ENCODE results near the gene QRICH1.

The QRICH1 gene

DNA sequence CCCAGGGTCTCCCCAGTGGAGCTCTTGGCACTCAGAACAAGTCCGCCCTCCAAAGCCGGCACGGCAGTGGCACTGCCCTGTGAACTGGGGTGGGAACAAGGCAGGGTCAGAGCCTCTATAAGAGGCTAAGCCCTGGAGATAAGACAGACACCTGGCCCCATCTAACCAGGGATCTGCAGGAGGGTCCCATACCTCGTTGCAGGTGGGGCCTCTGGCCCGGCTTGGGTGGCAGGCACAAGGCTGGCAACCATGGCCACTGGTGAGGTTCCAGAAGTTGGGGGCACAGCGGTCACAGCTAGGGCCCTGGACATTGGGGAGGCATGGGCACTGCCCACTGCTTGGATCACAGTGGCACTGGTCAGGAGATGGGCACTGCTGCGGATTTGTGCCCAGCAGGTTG, 30.3 kb upstream of the QRICH1 start:
- peaks cover 11% of the 10 kb centered on the region for H3K36me3 Mint-ChIP-seq (ENCODE audit: insufficient read depth)
- no peaks in the 10 kb centered on the region for H3K27me3 Mint-ChIP-seq
- DNase-seq (ENCODE audit: low spot score in 2 of 2), result no peak
- peaks cover 16% of the 10 kb centered on the region for H3K4me1 Mint-ChIP-seq
- H3K9me3 Mint-ChIP-seq, result no peaks in the 10 kb centered on the region
- H3K27ac Mint-ChIP-seq (ENCODE audit: low read depth), result no peak overlapping the region
- no peak for ATAC-seq (replicated peaks; ENCODE audit: extremely low read depth, poor library complexity, severe bottlenecking)
- no peak overlapping the region for H3K4me3 Mint-ChIP-seq

DNA sequence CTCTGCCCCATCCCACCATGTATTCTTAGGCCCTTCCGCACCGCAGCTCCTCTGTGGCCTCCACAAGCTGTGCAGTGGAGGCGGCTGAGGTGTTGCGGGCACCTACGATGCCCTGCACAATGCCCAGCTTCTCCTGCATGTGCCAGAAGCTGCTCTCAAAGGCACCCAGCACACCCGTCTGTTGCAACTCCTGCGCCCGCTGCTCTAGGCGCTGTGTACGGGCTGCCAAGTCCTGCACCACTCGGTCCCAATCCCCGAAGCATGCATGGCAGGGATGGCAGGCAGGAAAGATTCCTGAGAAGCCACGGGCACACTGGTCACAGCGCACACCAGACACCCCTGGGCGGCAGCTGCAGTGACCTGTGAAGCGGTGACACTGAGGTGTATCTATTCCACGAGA, 29.8 kb upstream of the QRICH1 start:
- Mint-ChIP-seq H3K9me3 (no peaks in the 10 kb centered on the region), H3K4me3 (no peak overlapping the region), H3K36me3 (ENCODE audit: insufficient read depth) (peaks cover 14% of the 10 kb centered on the region), H3K27me3 (no peaks in the 10 kb centered on the region), H3K4me1 (peaks cover 20% of the 10 kb centered on the region), H3K27ac (ENCODE audit: low read depth) (no peak overlapping the region)
- DNase-seq (ENCODE audit: low spot score in 2 of 2), result no peak
- ATAC-seq (replicated peaks; ENCODE audit: extremely low read depth, poor library complexity, severe bottlenecking), result no peak

DNA sequence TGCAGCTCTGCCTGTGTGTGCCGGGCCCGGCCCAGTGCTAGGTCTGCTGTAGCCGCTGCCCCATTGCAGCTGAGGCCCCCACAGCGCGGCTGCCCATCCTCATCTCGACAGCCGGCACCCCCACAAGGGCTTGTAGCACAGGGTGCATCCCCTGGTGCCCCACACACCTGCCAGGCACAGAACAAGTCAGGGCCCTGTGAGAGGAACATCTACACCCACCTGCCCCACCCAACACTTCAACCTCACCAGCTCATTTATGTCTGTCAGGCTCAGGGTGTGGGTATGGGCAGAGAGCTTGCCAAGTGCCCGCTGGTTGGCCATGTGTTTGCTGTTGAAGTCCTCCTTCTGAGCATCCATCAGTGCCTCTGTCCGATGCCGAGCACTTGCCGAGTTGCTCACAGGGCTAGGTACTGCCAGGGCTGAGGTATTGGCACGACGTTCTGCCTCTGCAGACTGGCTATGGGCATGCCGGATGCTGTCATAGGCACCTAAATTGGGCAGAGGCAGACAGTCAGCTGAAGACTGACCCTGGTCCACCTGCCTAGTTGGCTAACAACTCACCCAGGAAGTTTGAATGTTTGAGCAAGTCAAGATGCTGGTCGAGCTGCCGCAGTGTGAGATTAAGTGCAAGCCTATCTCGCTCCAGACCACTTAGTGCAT, 29.1 kb upstream of the QRICH1 start:
- H3K36me3 Mint-ChIP-seq (ENCODE audit: insufficient read depth), result peaks cover 19% of the 10 kb centered on the region
- H3K27me3 Mint-ChIP-seq, result no peaks in the 10 kb centered on the region
- ATAC-seq (replicated peaks; ENCODE audit: extremely low read depth, poor library complexity, severe bottlenecking) (no peak), DNase-seq (ENCODE audit: low spot score in 2 of 2) (no peak)
- H3K4me1 Mint-ChIP-seq, result peaks cover 20% of the 10 kb centered on the region
- no peak overlapping the region for H3K27ac Mint-ChIP-seq (ENCODE audit: low read depth)
- no peak overlapping the region for H3K4me3 Mint-ChIP-seq
- H3K9me3 Mint-ChIP-seq, result no peaks in the 10 kb centered on the region

DNA sequence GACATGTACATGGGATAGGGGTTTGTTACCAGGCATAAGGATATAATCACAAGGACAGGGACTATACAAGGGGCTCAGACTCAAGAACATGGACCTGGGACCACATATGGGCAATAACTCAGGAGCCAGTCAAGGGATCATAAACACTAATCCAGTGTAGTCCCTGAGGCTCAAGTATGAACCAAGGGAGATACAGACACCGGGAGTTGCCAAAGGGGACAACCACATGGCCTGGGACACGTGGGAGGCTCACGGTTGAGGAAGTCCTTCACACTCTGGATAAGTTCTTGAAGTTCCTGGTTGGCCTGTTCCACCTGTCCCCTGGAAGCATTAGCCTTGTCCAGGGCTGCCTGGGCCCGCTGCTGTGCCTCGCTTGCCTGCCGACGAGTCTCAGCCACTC, 28.6 kb upstream of the QRICH1 start:
- H3K9me3 Mint-ChIP-seq, result no peaks in the 10 kb centered on the region
- DNase-seq (ENCODE audit: low spot score in 2 of 2), result no peak
- no peak overlapping the region for H3K4me3 Mint-ChIP-seq
- no peak for ATAC-seq (replicated peaks; ENCODE audit: extremely low read depth, poor library complexity, severe bottlenecking)
- H3K27me3 Mint-ChIP-seq, result no peaks in the 10 kb centered on the region
- H3K4me1 Mint-ChIP-seq, result peaks cover 20% of the 10 kb centered on the region
- H3K36me3 Mint-ChIP-seq (ENCODE audit: insufficient read depth), result peaks cover 23% of the 10 kb centered on the region
- H3K27ac Mint-ChIP-seq (ENCODE audit: low read depth), result no peak overlapping the region

DNA sequence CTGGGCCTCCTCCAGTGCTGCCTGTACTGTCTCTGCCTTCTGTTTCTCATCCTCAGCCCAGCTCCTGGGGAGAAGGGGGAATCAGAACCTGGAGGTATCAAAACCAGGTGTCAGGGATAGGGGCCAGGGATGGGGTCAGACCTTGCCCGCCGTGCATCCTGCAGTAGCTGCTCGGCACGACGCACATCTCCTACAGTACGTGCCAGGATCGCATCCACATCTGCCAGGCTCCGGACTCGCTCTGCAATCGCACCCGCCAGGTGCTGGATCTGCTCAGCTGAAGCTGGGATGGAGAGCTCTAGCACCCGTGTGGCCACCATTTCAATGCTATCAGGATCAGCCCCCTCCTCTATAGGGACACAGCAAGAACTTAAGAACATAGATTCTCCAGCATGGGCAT, 28.2 kb upstream of the QRICH1 start:
- H3K4me3 Mint-ChIP-seq, result peak overlapping the region; percentile 81
- ATAC-seq (replicated peaks; ENCODE audit: extremely low read depth, poor library complexity, severe bottlenecking), result no peak
- peaks cover 24% of the 10 kb centered on the region for H3K36me3 Mint-ChIP-seq (ENCODE audit: insufficient read depth)

DNA sequence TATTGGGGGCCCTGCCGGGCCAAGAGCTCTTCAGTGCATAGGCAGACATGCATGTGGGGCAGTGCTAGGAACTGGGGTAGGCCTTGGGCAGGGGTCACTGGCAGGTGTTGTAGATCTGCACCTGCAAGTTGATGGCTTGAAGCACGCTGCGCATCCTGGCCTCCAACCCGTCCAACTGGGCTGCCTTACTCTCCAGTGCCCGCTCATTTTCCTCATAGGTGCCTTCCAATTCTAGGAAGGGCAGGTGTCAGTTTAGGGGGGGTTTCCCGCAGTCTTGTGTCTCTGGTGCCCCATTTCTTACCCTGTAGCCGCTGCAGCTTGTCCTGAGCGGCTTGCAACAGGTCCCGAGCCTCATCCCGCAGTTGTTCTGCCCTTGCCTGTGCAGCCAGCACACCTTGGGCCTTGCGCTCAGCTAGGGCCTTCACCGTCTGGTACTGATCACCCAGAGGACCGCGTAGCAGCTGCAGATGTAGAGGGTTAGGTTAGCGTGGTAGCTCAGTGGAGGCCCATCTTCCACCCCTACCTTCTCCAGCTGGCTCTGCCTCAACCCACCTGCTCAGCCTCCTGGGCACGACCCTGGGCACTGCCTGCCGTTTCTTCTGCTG, 27.4 kb upstream of the QRICH1 start:
- ATAC-seq (replicated peaks; ENCODE audit: extremely low read depth, poor library complexity, severe bottlenecking), result no peak
- peaks cover 24% of the 10 kb centered on the region for H3K36me3 Mint-ChIP-seq (ENCODE audit: insufficient read depth)

More for the DNA sequence above, 28.2 kb upstream of the QRICH1 start:
- H3K27ac Mint-ChIP-seq (ENCODE audit: low read depth), result peak overlapping the region; percentile 89
- no peaks in the 10 kb centered on the region for H3K27me3 Mint-ChIP-seq
- H3K4me1 Mint-ChIP-seq, result peaks cover 20% of the 10 kb centered on the region
- no peaks in the 10 kb centered on the region for H3K9me3 Mint-ChIP-seq
- DNase-seq (ENCODE audit: low spot score in 2 of 2), result no peak

DNA sequence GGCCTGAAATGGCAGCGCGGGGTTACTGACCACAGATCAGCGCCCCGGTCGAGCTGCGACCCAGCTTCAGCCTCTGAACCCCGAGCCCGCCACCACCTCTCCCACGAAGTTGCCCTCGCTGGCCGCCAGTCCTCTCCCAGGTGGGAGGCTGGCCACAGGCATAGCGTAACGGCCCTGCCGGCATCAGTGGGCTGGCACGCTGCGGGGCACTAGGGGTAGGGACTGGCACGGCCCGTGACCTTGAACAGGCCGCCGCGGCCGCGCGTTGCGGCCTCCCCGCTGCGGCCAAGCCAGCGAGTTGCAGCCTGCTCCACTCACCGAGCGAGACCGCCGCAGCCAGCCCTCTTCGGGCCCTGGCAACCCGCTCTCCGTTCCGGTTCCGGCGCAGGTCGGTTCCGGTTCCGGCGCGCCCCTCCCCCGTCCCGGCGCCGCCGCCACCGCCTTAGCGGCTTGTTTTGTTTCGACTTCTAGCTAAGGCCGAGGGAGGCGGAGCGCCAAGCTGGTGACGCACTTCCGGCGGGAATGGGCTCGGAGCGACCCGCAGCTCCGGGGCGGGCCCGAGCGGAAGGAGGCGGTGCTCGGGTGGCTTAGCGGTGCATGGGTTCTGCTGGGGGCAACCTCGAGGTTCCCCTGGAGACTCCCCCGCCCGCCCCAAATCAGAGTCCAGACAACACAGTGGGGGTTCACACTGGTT, 26.7 kb upstream of the QRICH1 start, which contains the start of gene USP19:
Gene USP19 (minus strand): TSS at position 386 of the 694 bp plus-strand sequence. CDS start 1,678 bp downstream, outside the sequence.
- peaks cover 20% of the 10 kb centered on the region for H3K4me1 Mint-ChIP-seq
- DNase-seq (ENCODE audit: low spot score in 2 of 2) (peak; percentile 89 to 91), ATAC-seq (replicated peaks; ENCODE audit: extremely low read depth, poor library complexity, severe bottlenecking) (peak; percentile 89)
- H3K36me3 Mint-ChIP-seq (ENCODE audit: insufficient read depth), result peaks cover 24% of the 10 kb centered on the region
- no peaks in the 10 kb centered on the region for H3K27me3 Mint-ChIP-seq
- H3K9me3 Mint-ChIP-seq, result no peaks in the 10 kb centered on the region
- peak within 1 kb of the TSS; percentile 81 for H3K4me3 Mint-ChIP-seq
- peak within 1 kb of the TSS; percentile 89 for H3K27ac Mint-ChIP-seq (ENCODE audit: low read depth)

More for the DNA sequence above, 27.4 kb upstream of the QRICH1 start:
- Mint-ChIP-seq H3K9me3 (no peaks in the 10 kb centered on the region), H3K4me1 (peaks cover 20% of the 10 kb centered on the region), H3K27me3 (no peaks in the 10 kb centered on the region), H3K27ac (ENCODE audit: low read depth) (peak overlapping the region; percentile 89), H3K4me3 (peak overlapping the region; percentile 81)
- DNase-seq (ENCODE audit: low spot score in 2 of 2), result no peak

DNA sequence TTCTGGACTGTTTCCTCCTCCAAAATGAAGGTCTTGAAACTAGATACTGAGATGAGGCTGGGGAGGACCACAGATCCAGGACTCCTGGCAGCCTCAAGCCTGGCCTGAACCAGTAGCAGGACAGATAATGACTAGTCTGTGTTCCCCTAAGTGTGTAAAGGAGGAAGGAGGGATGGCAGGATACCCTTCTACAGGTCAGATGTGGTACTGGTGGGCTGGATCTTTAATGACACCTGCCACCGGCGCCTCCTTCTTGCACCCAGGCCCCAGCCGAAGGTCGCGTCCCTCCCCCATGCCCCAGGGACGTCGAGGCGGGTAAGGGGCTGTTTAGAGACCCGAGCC, 26.2 kb upstream of the QRICH1 start:
- Mint-ChIP-seq H3K4me1 (peaks cover 18% of the 10 kb centered on the region), H3K27ac (ENCODE audit: low read depth) (peak overlapping the region; percentile 89), H3K27me3 (no peaks in the 10 kb centered on the region), H3K9me3 (no peaks in the 10 kb centered on the region), H3K4me3 (peak overlapping the region; percentile 81), H3K36me3 (ENCODE audit: insufficient read depth) (peaks cover 24% of the 10 kb centered on the region)
- peak in 1 of 2 donors; percentile 12 for DNase-seq (ENCODE audit: low spot score in 2 of 2)
- ATAC-seq (replicated peaks; ENCODE audit: extremely low read depth, poor library complexity, severe bottlenecking), result peak; percentile 27

DNA sequence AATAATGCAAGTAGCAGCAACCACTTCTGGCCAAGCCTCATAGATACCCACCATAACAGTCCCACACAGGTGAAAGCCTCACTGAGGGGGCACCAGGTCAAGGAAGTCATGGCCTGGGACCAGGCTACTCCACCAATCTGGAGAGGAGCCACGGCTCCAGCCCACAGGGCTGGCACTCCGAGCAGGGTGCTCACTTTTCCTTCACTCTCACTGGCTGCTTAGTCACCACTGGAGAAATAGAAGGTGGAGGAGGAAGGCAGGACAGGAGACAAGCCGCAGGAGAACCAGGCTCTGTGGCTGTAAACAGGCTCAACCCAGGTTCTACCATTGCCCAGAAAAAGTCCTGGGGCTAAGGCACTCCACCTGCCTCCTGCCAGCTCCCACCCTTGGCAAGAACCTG, 25.6 kb upstream of the QRICH1 start:
- DNase-seq (ENCODE audit: low spot score in 2 of 2), result no peak
- peak overlapping the region; percentile 81 for H3K4me3 Mint-ChIP-seq
- no peaks in the 10 kb centered on the region for H3K27me3 Mint-ChIP-seq
- no peak for ATAC-seq (replicated peaks; ENCODE audit: extremely low read depth, poor library complexity, severe bottlenecking)
- H3K36me3 Mint-ChIP-seq (ENCODE audit: insufficient read depth), result peaks cover 25% of the 10 kb centered on the region
- peak overlapping the region; percentile 89 for H3K27ac Mint-ChIP-seq (ENCODE audit: low read depth)
- H3K4me1 Mint-ChIP-seq, result peaks cover 14% of the 10 kb centered on the region
- H3K9me3 Mint-ChIP-seq, result no peaks in the 10 kb centered on the region

DNA sequence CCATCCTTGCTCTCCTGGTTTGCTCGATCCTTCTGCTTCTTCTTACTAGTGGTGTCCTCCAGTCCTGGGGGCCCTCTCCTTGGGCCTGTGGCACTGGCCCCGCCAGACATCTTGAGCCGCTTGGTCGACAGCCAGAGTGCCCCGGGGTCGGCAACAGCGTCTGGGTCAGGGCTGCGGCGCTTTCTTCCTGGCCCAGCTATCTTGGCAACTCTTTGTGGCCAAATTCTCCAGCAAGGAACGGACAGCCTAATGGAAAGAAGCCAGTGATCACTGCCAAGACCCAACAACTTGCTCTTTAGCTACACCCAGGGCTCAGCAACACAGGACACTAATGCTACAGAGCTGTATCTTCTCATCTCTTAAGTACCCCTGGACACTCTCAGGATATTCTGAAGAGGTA, 25.2 kb upstream of the QRICH1 start:
- Mint-ChIP-seq H3K27ac (ENCODE audit: low read depth) (no peak overlapping the region), H3K4me1 (peaks cover 14% of the 10 kb centered on the region), H3K36me3 (ENCODE audit: insufficient read depth) (peaks cover 25% of the 10 kb centered on the region), H3K9me3 (no peaks in the 10 kb centered on the region), H3K27me3 (no peaks in the 10 kb centered on the region), H3K4me3 (peak overlapping the region; percentile 81)
- ATAC-seq (replicated peaks; ENCODE audit: extremely low read depth, poor library complexity, severe bottlenecking), result no peak
- no peak for DNase-seq (ENCODE audit: low spot score in 2 of 2)

DNA sequence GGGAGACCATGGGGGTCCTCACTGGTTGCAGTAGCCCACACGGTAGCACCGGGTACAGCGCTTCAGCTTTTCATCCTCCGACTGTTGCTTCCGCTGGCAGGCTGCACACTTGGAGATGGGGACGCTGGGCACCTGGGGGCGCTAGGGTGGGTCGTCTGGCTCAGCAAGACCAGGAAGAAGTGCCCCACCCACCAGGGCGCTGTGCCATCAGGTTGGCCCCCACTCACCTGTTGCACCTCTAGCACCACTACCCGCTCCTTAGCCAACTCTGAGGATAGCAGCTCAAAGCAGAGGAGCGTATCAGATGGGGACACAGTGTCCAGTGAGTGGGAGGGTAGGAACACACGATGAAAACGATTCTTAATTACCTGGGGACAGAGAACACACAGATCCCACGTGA, 18.4 kb upstream of the QRICH1 start:
- Mint-ChIP-seq H3K36me3 (ENCODE audit: insufficient read depth) (peaks cover 16% of the 10 kb centered on the region), H3K9me3 (no peaks in the 10 kb centered on the region), H3K27ac (ENCODE audit: low read depth) (no peak overlapping the region), H3K4me1 (no peaks in the 10 kb centered on the region), H3K27me3 (no peaks in the 10 kb centered on the region), H3K4me3 (no peak overlapping the region)
- ATAC-seq (replicated peaks; ENCODE audit: extremely low read depth, poor library complexity, severe bottlenecking) (no peak), DNase-seq (ENCODE audit: low spot score in 2 of 2) (no peak)

DNA sequence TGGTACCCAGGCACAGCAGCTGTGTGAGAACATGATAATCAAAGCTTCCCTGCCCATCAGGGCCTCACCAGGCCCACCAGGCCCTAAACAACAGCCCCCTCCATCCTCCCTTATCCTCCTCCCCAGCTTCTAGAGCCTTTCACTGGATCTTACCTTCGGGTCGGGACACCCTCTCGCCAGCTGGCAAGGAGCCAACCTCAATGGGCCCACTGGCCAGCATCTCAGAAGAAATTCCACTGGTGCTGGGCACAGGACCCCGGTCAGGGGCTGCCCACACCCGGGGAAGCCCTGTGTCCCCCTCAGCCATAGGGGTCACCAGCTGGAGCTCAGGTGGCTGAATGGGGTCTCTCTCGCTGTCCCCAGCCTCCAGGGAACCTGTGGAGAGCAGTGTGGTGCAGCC, 17.5 kb upstream of the QRICH1 start:
- no peak for DNase-seq (ENCODE audit: low spot score in 2 of 2)
- Mint-ChIP-seq H3K9me3 (no peaks in the 10 kb centered on the region), H3K4me1 (no peaks in the 10 kb centered on the region), H3K27ac (ENCODE audit: low read depth) (no peak overlapping the region), H3K36me3 (ENCODE audit: insufficient read depth) (peaks cover 16% of the 10 kb centered on the region), H3K27me3 (no peaks in the 10 kb centered on the region), H3K4me3 (no peak overlapping the region)
- no peak for ATAC-seq (replicated peaks; ENCODE audit: extremely low read depth, poor library complexity, severe bottlenecking)

DNA sequence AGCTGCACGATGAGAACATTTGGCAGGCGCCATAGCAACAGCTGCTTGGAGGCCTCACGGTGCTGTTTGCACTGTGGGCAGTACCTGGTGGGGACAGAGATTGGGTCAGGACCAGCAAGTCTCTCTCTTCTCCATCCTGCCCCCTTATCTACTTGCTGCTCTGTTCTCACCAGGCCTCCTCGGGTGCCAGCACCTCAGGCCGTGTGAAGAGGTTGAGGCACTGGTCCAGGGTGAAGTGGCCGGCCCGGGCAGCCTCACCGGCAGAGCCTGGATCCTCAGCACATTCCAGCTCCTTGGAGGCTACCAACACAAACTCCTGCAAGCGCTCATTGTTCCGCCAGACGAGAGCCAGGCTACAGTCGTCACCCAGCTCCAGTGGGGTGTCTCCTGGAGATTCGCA, 16.9 kb upstream of the QRICH1 start:
- ATAC-seq (replicated peaks; ENCODE audit: extremely low read depth, poor library complexity, severe bottlenecking), result no peak
- Mint-ChIP-seq H3K4me1 (peaks cover 2% of the 10 kb centered on the region), H3K9me3 (no peaks in the 10 kb centered on the region), H3K27me3 (no peaks in the 10 kb centered on the region), H3K36me3 (ENCODE audit: insufficient read depth) (peaks cover 16% of the 10 kb centered on the region), H3K4me3 (no peak overlapping the region), H3K27ac (ENCODE audit: low read depth) (no peak overlapping the region)
- DNase-seq (ENCODE audit: low spot score in 2 of 2), result no peak
